Nephron (organoid): ENCODE measurements around the gene CHMP6.

Experiments
- H3K27ac Mint-ChIP-seq, 3 experiments: 2 replicates each; pipeline ENCODE4 v1.8.0; 2020; ENCODE audit warnings: mixed read lengths in 3 of 3, mild to moderate bottlenecking in 2 of 3, moderate library complexity in 1 of 3
- H3K27me3 Mint-ChIP-seq: 2 replicates; pipeline ENCODE4 v1.8.0; 2021; ENCODE audit warnings: low read depth, mild to moderate bottlenecking, moderate library complexity, mixed read lengths
- H3K36me3 Mint-ChIP-seq: 2 replicates; pipeline ENCODE4 v1.8.0; 2020; ENCODE audit warnings: low read depth, mixed read lengths
- H3K4me1 Mint-ChIP-seq: 2 replicates; pipeline ENCODE4 v1.8.0; 2020; ENCODE audit warnings: mixed read lengths
- H3K4me3 Mint-ChIP-seq, 3 experiments: 2 replicates each; pipeline ENCODE4 v1.8.0; 2020; ENCODE audit warnings: mild to moderate bottlenecking in 3 of 3, mixed read lengths in 3 of 3, moderate library complexity in 2 of 3
- H3K9me3 Mint-ChIP-seq: 2 replicates; pipeline ENCODE4 v1.8.0; 2020; ENCODE audit warnings: mixed read lengths
- TF ChIP-seq, protein P1 (sequence below), 3 experiments: fragments of 200-600 bp; sonication (generic); IDR thresholded peaks; one replicate each; pipeline ENCODE4 v1.5.0; 2021; ENCODE audit warnings: antibody characterized with exemption in 3 of 3; ENCODE audit not compliant: unreplicated experiment in 3 of 3

CHMP6 gene

DNA sequence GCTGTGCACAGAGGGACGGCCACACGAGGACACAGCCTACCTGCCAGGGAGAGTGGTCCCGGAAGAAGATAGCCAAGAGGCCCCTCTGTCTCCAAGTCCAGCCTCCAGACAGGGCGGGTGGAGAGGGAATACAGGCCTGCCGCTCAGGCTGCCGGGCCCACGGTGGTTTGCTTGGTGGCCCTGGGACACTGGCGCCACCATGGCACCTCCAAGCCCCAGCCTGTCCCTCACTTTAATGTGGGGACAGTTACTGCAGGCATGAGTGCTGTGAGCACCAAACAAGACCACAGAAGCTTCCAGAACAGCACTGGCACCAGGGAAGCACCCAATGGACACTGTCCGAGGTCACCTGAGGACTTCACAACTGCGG, 22.0 kb upstream of the CHMP6 start:
- Mint-ChIP-seq H3K27me3 (peaks cover 15% of the 10 kb centered on the region), H3K9me3 (no peaks in the 10 kb centered on the region), H3K36me3 (peaks cover 8% of the 10 kb centered on the region), H3K4me3 (no peak overlapping the region), H3K27ac (peak overlapping the region in 1 of 3 experiments; percentile 83), H3K4me1 (peaks cover 28% of the 10 kb centered on the region)
- TF ChIP-seq, protein P1, sequence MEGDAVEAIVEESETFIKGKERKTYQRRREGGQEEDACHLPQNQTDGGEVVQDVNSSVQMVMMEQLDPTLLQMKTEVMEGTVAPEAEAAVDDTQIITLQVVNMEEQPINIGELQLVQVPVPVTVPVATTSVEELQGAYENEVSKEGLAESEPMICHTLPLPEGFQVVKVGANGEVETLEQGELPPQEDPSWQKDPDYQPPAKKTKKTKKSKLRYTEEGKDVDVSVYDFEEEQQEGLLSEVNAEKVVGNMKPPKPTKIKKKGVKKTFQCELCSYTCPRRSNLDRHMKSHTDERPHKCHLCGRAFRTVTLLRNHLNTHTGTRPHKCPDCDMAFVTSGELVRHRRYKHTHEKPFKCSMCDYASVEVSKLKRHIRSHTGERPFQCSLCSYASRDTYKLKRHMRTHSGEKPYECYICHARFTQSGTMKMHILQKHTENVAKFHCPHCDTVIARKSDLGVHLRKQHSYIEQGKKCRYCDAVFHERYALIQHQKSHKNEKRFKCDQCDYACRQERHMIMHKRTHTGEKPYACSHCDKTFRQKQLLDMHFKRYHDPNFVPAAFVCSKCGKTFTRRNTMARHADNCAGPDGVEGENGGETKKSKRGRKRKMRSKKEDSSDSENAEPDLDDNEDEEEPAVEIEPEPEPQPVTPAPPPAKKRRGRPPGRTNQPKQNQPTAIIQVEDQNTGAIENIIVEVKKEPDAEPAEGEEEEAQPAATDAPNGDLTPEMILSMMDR (IDR thresholded peaks at IDR 0.05; ENCODE audit: unreplicated experiment in 3 of 3) = no peak

DNA sequence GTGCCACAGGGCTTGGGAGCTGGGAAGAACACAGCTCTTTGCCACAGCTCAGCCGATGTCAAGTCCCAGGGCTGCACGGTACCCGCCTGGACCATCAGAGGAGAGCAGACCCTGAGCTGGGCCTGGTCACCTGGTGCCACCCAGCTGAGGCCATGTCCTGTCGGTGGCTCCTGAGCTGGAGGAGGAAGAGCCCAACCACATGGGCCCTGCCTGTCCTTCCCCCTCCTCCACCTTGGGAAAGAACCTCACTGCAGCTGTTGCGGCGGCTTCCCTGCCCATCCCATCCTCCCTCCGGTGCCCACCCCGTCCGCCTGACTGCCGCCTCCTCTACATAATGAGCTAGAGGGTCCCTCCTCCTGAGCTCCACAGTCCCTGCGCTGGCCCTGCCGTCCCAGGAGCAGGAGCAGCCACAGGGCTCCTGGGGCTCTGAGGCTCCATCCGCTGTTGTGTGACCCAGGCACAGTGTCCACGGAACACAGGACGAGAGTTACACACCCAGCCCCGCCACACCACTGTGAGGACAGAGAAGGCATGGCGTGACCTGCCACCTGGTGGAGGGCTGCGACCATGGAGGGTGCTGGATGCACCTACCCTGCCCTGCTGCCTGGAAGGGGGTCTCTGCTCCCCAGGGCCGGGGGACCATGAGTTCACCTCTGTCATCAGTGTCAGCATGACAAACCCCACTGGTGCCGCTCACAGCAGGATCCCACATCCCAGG, 21.4 kb upstream of the CHMP6 start:
- TF ChIP-seq, protein P1 (IDR thresholded peaks at IDR 0.05; ENCODE audit: unreplicated experiment in 3 of 3) = peak; percentile 48 to 53 (median 50)
- Mint-ChIP-seq H3K36me3 (peaks cover 7% of the 10 kb centered on the region), H3K4me3 (peak overlapping the region in 2 of 3 experiments; percentile 47 to 63), H3K27me3 (peaks cover 21% of the 10 kb centered on the region), H3K4me1 (peaks cover 26% of the 10 kb centered on the region), H3K27ac (peak overlapping the region in 1 of 3 experiments; percentile 83), H3K9me3 (no peaks in the 10 kb centered on the region)

DNA sequence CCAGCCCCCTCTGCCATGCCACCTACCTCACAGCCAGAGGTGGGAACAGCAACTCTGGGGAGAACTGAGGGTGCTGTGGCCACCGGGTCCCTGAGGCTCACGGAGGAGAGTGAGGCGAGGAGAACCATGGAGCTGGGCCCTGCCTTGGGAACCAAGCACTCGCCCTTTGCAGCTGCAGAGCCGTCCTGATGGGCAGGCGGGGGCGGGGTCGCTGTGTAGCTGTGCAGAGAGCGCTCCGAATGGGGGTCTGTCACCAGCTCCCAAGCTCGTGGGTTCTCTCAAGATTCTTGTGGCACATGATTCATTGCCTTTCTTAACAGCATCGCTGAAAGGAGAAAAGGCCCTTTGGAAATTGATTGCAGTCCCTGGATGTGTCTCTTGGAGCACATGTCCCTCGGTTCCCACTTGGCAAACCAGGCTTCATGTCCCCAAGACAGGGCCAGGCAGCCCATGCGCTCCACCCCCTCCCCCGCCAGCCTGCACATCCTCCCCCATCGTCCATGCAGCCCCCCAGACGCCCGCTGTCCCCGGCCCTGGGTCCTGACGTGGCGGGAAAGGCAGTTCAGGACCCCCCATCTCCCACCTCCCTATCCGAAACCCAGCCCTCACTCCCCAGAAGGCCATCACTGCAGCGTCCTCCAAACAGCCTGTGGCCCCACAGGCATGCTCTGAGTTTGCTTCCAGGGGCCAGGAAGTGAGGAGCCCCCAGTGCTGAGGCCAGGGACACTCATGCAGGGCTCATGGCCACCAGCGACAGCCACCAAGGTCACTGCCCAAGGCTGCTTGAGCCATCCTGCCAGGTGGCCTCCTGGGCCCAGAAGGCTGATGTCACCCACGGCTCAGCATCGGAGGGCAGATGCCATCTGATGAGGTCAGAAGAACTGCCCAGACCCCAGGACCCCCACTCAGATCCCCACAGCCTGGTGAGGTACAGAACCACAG, 20.6 kb upstream of the CHMP6 start:
- H3K4me3 Mint-ChIP-seq = no peak overlapping the region
- H3K9me3 Mint-ChIP-seq = no peaks in the 10 kb centered on the region
- H3K27me3 Mint-ChIP-seq = peaks cover 23% of the 10 kb centered on the region
- TF ChIP-seq, protein P1 (IDR thresholded peaks at IDR 0.05; ENCODE audit: unreplicated experiment in 3 of 3) = peak in 1 of 3 experiments; percentile 28
- H3K4me1 Mint-ChIP-seq = peaks cover 22% of the 10 kb centered on the region
- peak overlapping the region in 1 of 3 experiments; percentile 83 for H3K27ac Mint-ChIP-seq
- peaks cover 1% of the 10 kb centered on the region for H3K36me3 Mint-ChIP-seq

DNA sequence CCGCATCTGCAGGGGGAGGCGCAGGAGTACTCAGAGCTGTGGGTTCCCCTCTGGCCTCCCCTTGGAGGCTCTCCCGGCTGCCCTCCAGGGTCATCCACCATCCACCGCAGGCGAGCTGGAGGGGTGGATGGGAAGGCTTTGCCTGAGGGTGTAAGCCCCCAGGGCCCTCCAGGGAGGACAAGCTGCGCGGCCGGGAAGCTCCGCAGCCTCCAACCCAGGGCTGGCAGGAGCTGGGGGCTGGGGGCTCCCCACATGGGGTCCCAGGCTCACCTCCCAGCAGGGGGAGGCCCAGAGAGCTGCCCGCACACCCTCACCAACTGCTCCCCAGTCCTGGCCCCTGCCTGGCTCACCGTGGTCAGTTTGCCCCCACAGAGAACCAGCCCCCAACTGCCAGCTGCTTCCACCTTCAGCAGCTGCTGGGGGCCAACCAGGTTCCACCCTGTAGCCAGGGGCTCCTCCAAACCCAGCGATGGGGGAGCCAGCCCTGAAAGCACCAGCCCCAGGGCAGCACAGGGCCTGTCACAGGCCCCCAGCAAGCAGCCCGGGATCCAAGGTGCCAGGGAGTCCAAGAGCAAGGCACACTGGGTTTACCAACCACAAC, 19.8 kb upstream of the CHMP6 start:
- H3K27me3 Mint-ChIP-seq = peaks cover 27% of the 10 kb centered on the region
- no peak overlapping the region for H3K27ac Mint-ChIP-seq
- no peaks in the 10 kb centered on the region for H3K9me3 Mint-ChIP-seq

DNA sequence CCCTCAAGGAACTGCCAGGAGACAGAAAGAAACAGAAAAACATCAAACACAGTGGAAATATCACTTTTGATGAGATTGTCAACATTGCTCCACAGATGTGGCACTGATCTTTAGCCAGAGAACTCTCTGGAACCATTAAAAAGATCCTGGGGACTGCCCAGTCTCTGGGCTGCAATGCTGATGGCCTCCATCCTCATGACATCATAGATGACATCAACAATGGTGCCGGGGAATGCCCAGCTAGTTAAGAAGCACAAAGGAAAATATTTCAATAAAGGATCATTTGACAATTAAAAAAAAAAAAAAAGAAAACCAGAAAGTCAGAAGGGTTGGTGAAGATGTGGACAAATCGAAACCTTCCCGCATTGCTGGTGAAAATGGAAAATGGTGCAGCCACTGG, 14.9 kb upstream of the CHMP6 start:
- peaks cover 10% of the 10 kb centered on the region for H3K4me1 Mint-ChIP-seq
- no peak overlapping the region for H3K27ac Mint-ChIP-seq
- no peaks in the 10 kb centered on the region for H3K36me3 Mint-ChIP-seq
- H3K27me3 Mint-ChIP-seq = peaks cover 24% of the 10 kb centered on the region
- TF ChIP-seq, protein P1 (IDR thresholded peaks at IDR 0.05; ENCODE audit: unreplicated experiment in 3 of 3) = no peak
- no peak overlapping the region for H3K4me3 Mint-ChIP-seq
- no peaks in the 10 kb centered on the region for H3K9me3 Mint-ChIP-seq

More for the DNA sequence above, 19.8 kb upstream of the CHMP6 start:
- Mint-ChIP-seq H3K4me3 (no peak overlapping the region), H3K4me1 (peaks cover 22% of the 10 kb centered on the region), H3K36me3 (no peaks in the 10 kb centered on the region)
- TF ChIP-seq, protein P1 (IDR thresholded peaks at IDR 0.05; ENCODE audit: unreplicated experiment in 3 of 3) = no peak
